K562 (cell line): ENCODE data around the gene ZNF692. TPM values are rescaled to one million over a fixed set of nuclear protein-coding genes. Genes with fewer than 3 reads are reported as not detected.

ENCODE experiments used
- HDAC3 ChIP-seq: fragments of 450-650 bp; IDR thresholded peaks from 2 replicates; pipeline ENCODE4 v1.6.1; 2018; ENCODE audit warnings: borderline replicate concordance, mild to moderate bottlenecking, moderate library complexity; ENCODE audit not compliant: partially characterized antibody
- L3MBTL2 ChIP-seq: fragments of 450-650 bp; IDR thresholded peaks from 2 replicates; pipeline ENCODE4 v1.6.1; 2016; ENCODE audit warnings: mild to moderate bottlenecking, moderate library complexity
- ZBTB7A ChIP-seq: IDR thresholded peaks from 2 replicates; pipeline ENCODE4 v1.6.1; 2011; ENCODE audit warnings: low read depth, mild to moderate bottlenecking, low read length, moderate library complexity, borderline replicate concordance; ENCODE audit not compliant: control insufficient read depth
- ZNF121 ChIP-seq: sonication (generic); formaldehyde crosslinking; conservative IDR thresholded peaks from 2 replicates; pipeline ENCODE4 v1.8.0; 2022; ENCODE audit warnings: missing genetic modification reagents
- ZNF324 ChIP-seq: fragments of 250-450 bp; sonication (Bioruptor Pico); IDR thresholded peaks from 2 replicates; pipeline ENCODE4 v1.4.0; 2020; ENCODE audit warnings: mild to moderate bottlenecking
- polyA plus RNA-seq, 8 experiments: library from polyadenylated mRNA; depleted of rRNA in 4 of 8; stranded (reverse) in 5 of 8; unstranded in 3 of 8; fragments of >200 nt; fragmentation: Nextera tagmentation in 2 of 8; fragmentation: Illumina TruSeq in 1 of 8; extraction: Ambion mirVana in 2 of 8; extraction: Trizol in 1 of 8; gene quantifications; 2 replicates each; pipeline versions ENCODE4 v1.2.1 to v1.2.3, GENCODE V29; 2011 to 2014; ENCODE audit warnings: inconsistent platforms in 1 of 8, missing spikeins in 1 of 8
- total RNA-seq, 7 experiments: library from RNA; depleted of rRNA in 6 of 7; stranded (reverse); fragments of >200 nt in 6 of 7; fragmentation: Illumina TruSeq in 2 of 7; extraction: Trizol in 2 of 7; gene quantifications; 2 replicates each; pipeline versions ENCODE4 v1.2.1 to v1.2.3, GENCODE V29; 2011 to 2021; ENCODE audit warnings: low replicate concordance in 1 of 7
- TF ChIP-seq, protein P1 (sequence below): fragments of 200-600 bp; sonication (generic); IDR thresholded peaks from one replicate; pipeline ENCODE4 v1.6.1; 2012; ENCODE audit warnings: mild to moderate bottlenecking, low read depth, low read length, inconsistent platforms
- TF ChIP-seq, protein P2 (sequence below): fragments of 450-650 bp; IDR thresholded peaks from 2 replicates; pipeline ENCODE4 v1.6.1; 2017; ENCODE audit warnings: antibody characterized with exemption, mild to moderate bottlenecking
- TF ChIP-seq, protein P3 (sequence below): fragments of 250-450 bp; sonication (Bioruptor Pico); IDR thresholded peaks from 2 replicates; pipeline ENCODE4 v1.5.0; 2021; ENCODE audit warnings: mild to moderate bottlenecking, borderline replicate concordance

The ZNF692 gene
- total and polyA plus RNA-seq, 9 of the 15 experiments (the other 6 are each of a cell fraction or from before 2014, with no cell fraction given), result 8.4 to 143 (median 55.9) TPM

DNA sequence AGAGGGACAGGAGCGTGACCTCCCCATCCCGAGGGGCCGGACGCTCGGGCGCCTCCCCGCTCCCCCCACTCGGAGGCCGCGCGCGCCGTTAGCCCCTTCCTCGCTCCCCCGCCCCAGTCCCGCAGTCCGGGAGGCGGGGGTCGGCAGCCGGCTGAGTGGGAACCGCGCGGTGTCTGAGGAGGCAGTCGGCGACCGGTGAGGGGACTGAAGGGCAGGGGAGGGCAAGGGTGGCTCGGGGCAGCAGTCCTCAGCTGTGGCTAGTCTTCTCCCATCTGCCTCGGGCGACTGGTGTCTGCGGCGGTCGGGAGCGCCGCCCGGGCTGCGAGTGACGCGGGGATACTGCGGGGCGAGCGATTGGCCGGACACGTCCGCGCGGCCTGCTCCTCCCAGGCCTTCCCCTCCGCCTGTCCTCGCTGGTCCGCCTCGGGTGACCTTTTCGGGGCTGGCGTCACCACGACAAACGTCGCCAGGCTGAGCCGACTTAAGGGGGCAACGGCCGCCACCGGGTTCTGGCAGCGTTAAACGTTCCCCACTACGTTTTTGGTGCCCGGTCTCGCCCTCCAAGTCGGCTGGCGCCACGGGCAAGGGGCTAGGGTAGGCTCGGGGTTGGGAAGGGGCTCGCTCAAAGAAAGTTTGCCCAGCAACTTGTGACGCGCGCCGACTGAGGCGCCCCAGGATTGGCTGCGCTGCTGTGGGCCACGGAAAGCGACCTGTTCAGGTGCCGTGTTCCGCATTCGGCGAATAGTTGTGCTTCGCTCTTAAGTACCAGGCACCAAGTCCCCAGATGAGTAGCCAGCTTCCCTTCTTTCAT, 20.3 kb downstream of the ZNF692 start (continued):
- peak; percentile 69 for TF ChIP-seq ZNF324 (CRISPR knock-in tag)
- TF ChIP-seq, protein P1, sequence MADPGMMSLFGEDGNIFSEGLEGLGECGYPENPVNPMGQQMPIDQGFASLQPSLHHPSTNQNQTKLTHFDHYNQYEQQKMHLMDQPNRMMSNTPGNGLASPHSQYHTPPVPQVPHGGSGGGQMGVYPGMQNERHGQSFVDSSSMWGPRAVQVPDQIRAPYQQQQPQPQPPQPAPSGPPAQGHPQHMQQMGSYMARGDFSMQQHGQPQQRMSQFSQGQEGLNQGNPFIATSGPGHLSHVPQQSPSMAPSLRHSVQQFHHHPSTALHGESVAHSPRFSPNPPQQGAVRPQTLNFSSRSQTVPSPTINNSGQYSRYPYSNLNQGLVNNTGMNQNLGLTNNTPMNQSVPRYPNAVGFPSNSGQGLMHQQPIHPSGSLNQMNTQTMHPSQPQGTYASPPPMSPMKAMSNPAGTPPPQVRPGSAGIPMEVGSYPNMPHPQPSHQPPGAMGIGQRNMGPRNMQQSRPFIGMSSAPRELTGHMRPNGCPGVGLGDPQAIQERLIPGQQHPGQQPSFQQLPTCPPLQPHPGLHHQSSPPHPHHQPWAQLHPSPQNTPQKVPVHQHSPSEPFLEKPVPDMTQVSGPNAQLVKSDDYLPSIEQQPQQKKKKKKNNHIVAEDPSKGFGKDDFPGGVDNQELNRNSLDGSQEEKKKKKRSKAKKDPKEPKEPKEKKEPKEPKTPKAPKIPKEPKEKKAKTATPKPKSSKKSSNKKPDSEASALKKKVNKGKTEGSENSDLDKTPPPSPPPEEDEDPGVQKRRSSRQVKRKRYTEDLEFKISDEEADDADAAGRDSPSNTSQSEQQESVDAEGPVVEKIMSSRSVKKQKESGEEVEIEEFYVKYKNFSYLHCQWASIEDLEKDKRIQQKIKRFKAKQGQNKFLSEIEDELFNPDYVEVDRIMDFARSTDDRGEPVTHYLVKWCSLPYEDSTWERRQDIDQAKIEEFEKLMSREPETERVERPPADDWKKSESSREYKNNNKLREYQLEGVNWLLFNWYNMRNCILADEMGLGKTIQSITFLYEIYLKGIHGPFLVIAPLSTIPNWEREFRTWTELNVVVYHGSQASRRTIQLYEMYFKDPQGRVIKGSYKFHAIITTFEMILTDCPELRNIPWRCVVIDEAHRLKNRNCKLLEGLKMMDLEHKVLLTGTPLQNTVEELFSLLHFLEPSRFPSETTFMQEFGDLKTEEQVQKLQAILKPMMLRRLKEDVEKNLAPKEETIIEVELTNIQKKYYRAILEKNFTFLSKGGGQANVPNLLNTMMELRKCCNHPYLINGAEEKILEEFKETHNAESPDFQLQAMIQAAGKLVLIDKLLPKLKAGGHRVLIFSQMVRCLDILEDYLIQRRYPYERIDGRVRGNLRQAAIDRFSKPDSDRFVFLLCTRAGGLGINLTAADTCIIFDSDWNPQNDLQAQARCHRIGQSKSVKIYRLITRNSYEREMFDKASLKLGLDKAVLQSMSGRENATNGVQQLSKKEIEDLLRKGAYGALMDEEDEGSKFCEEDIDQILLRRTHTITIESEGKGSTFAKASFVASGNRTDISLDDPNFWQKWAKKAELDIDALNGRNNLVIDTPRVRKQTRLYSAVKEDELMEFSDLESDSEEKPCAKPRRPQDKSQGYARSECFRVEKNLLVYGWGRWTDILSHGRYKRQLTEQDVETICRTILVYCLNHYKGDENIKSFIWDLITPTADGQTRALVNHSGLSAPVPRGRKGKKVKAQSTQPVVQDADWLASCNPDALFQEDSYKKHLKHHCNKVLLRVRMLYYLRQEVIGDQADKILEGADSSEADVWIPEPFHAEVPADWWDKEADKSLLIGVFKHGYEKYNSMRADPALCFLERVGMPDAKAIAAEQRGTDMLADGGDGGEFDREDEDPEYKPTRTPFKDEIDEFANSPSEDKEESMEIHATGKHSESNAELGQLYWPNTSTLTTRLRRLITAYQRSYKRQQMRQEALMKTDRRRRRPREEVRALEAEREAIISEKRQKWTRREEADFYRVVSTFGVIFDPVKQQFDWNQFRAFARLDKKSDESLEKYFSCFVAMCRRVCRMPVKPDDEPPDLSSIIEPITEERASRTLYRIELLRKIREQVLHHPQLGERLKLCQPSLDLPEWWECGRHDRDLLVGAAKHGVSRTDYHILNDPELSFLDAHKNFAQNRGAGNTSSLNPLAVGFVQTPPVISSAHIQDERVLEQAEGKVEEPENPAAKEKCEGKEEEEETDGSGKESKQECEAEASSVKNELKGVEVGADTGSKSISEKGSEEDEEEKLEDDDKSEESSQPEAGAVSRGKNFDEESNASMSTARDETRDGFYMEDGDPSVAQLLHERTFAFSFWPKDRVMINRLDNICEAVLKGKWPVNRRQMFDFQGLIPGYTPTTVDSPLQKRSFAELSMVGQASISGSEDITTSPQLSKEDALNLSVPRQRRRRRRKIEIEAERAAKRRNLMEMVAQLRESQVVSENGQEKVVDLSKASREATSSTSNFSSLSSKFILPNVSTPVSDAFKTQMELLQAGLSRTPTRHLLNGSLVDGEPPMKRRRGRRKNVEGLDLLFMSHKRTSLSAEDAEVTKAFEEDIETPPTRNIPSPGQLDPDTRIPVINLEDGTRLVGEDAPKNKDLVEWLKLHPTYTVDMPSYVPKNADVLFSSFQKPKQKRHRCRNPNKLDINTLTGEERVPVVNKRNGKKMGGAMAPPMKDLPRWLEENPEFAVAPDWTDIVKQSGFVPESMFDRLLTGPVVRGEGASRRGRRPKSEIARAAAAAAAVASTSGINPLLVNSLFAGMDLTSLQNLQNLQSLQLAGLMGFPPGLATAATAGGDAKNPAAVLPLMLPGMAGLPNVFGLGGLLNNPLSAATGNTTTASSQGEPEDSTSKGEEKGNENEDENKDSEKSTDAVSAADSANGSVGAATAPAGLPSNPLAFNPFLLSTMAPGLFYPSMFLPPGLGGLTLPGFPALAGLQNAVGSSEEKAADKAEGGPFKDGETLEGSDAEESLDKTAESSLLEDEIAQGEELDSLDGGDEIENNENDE, result no peak
- TF ChIP-seq, protein P2, sequence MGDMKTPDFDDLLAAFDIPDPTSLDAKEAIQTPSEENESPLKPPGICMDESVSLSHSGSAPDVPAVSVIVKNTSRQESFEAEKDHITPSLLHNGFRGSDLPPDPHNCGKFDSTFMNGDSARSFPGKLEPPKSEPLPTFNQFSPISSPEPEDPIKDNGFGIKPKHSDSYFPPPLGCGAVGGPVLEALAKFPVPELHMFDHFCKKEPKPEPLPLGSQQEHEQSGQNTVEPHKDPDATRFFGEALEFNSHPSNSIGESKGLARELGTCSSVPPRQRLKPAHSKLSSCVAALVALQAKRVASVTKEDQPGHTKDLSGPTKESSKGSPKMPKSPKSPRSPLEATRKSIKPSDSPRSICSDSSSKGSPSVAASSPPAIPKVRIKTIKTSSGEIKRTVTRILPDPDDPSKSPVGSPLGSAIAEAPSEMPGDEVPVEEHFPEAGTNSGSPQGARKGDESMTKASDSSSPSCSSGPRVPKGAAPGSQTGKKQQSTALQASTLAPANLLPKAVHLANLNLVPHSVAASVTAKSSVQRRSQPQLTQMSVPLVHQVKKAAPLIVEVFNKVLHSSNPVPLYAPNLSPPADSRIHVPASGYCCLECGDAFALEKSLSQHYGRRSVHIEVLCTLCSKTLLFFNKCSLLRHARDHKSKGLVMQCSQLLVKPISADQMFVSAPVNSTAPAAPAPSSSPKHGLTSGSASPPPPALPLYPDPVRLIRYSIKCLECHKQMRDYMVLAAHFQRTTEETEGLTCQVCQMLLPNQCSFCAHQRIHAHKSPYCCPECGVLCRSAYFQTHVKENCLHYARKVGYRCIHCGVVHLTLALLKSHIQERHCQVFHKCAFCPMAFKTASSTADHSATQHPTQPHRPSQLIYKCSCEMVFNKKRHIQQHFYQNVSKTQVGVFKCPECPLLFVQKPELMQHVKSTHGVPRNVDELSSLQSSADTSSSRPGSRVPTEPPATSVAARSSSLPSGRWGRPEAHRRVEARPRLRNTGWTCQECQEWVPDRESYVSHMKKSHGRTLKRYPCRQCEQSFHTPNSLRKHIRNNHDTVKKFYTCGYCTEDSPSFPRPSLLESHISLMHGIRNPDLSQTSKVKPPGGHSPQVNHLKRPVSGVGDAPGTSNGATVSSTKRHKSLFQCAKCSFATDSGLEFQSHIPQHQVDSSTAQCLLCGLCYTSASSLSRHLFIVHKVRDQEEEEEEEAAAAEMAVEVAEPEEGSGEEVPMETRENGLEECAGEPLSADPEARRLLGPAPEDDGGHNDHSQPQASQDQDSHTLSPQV, result 0 out of 2 replicates have a peak, but pooled peaks have one; percentile 67
- TF ChIP-seq ZBTB7A, result peak; percentile 83; the same call in 1 of the 2 replicates
- no peak for TF ChIP-seq HDAC3
- TF ChIP-seq, protein P3, sequence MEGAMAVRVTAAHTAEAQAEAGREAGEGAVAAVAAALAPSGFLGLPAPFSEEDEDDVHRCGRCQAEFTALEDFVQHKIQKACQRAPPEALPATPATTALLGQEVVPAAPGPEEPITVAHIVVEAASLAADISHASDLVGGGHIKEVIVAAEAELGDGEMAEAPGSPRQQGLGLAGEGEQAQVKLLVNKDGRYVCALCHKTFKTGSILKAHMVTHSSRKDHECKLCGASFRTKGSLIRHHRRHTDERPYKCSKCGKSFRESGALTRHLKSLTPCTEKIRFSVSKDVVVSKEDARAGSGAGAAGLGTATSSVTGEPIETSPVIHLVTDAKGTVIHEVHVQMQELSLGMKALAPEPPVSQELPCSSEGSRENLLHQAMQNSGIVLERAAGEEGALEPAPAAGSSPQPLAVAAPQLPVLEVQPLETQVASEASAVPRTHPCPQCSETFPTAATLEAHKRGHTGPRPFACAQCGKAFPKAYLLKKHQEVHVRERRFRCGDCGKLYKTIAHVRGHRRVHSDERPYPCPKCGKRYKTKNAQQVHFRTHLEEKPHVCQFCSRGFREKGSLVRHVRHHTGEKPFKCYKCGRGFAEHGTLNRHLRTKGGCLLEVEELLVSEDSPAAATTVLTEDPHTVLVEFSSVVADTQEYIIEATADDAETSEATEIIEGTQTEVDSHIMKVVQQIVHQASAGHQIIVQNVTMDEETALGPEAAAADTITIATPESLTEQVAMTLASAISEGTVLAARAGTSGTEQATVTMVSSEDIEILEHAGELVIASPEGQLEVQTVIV (CRISPR knock-in tag), result no peak
- peak; percentile 82 for TF ChIP-seq L3MBTL2
- TF ChIP-seq ZNF121, result no peak
